B cell (primary cell): ENCODE measurements around the gene ZMYND8. TPM values are rescaled to one million over a fixed set of nuclear protein-coding genes. Genes with fewer than 3 reads are reported as not detected.

Experiments used
- ATAC-seq: fragments of 200-7000 bp; cut with Tn5 transposase; one replicate; pipeline ENCODE4 v1.10.0; 2021; ENCODE audit warnings: low read depth, mild to moderate bottlenecking, moderate number of reproducible peaks, moderate library complexity
- CTCF ChIA-PET: fragments of 350-600 bp; sonication (Branson Sonifier 250); formaldehyde crosslinking; loops from one replicate; lab custom pipeline; 2021; ENCODE audit warnings: antibody characterized with exemption, inconsistent platforms; lab: Charles Lee
- POLR2A ChIA-PET: fragments of 350-600 bp; sonication (Branson Sonifier 250); formaldehyde crosslinking; loops from one replicate; lab custom pipeline; 2021; ENCODE audit warnings: antibody characterized with exemption; lab: Charles Lee
- DNase-seq: peaks from one replicate; pipeline ENCODE4 v3.0.0; 2013
- H2AFZ ChIP-seq: 2 replicates; pipeline ENCODE4 v1.6.1; 2012; ENCODE audit warnings: mild to moderate bottlenecking, low read depth, low read length; ENCODE audit not compliant: insufficient read depth, poor library complexity, severe bottlenecking
- H3K27ac ChIP-seq, 2 donors: 1 replicate in 1 of 2; 2 replicates in 1 of 2; pipeline ENCODE4 v1.5.1; 2012 to 2013; ENCODE audit warnings: low read length in 2 of 2, mild to moderate bottlenecking in 2 of 2, moderate library complexity in 1 of 2
- H3K27me3 ChIP-seq, 4 experiments: fragments of 200-600 bp in 1 of 4; sonication (generic) in 1 of 4; replicated peaks in 1 of 4; 1 replicate in 2 of 4; 2 replicates in 2 of 4; pipeline versions ENCODE4 v1.6.1 to v1.7.0; 2013 to 2016; ENCODE audit warnings: low read length in 3 of 4, mild to moderate bottlenecking in 2 of 4, mixed read lengths in 1 of 4, moderate library complexity in 1 of 4; ENCODE audit not compliant: insufficient read depth in 4 of 4, control insufficient read depth in 3 of 4; ENCODE audit errors: control extremely low read depth in 1 of 4
- H3K36me3 ChIP-seq, 2 experiments: replicated peaks in 1 of 2; 1 replicate in 1 of 2; 2 replicates in 1 of 2; pipeline versions ENCODE4 v1.6.1 to v1.7.1; 2013; ENCODE audit warnings: low read length in 1 of 2; ENCODE audit not compliant: insufficient read depth in 2 of 2, control insufficient read depth in 1 of 2; ENCODE audit errors: control extremely low read depth in 1 of 2, extremely low read depth in 1 of 2
- H3K4me1 ChIP-seq, 2 donors: fragments of 200-600 bp in 1 of 2; sonication (generic) in 1 of 2; 1 replicate in 1 of 2; 2 replicates in 1 of 2; pipeline versions ENCODE4 v1.5.1 to v1.6.1; 2013 to 2017; ENCODE audit warnings: low read length in 2 of 2; ENCODE audit not compliant: control insufficient read depth in 2 of 2, insufficient read depth in 2 of 2
- H3K4me2 ChIP-seq: replicated peaks from 2 replicates; pipeline ENCODE3; 2012; ENCODE audit warnings: mild to moderate bottlenecking, low read depth, low read length; ENCODE audit not compliant: poor library complexity, severe bottlenecking
- H3K4me3 ChIP-seq, 5 experiments: fragments of 200-600 bp in 1 of 5; sonication (generic) in 1 of 5; 1 replicate in 3 of 5; 2 replicates in 2 of 5; pipeline versions ENCODE4 v1.5.1 to v1.7.0; 2011 to 2016; ENCODE audit warnings: low read length in 4 of 5, mild to moderate bottlenecking in 4 of 5, low read depth in 2 of 5, control low read depth in 1 of 5, moderate library complexity in 1 of 5; ENCODE audit not compliant: insufficient read depth in 1 of 5; ENCODE audit errors: control extremely low read depth in 1 of 5, extremely low read depth in 1 of 5
- H3K79me2 ChIP-seq: fragments of 200-600 bp; sonication (generic); one replicate; pipeline ENCODE4 v1.6.0; 2016; ENCODE audit warnings: low read length; ENCODE audit not compliant: control insufficient read depth, insufficient read depth
- H3K9ac ChIP-seq: fragments of 200-600 bp; sonication (generic); 2 replicates; pipeline ENCODE4 v1.6.1; 2017; ENCODE audit warnings: mild to moderate bottlenecking, low read length, moderate library complexity
- H3K9me3 ChIP-seq, 3 donors: one replicate each; pipeline versions ENCODE4 v1.6.1 to v1.7.1; 2013; ENCODE audit warnings: low read length in 2 of 3; ENCODE audit not compliant: control insufficient read depth in 2 of 3, insufficient read depth in 1 of 3; ENCODE audit errors: control extremely low read depth in 1 of 3
- H4K20me1 ChIP-seq: 2 replicates; pipeline ENCODE4 v1.6.0; 2012; ENCODE audit warnings: mild to moderate bottlenecking, low read length; ENCODE audit not compliant: insufficient read depth, control insufficient read depth, poor library complexity, severe bottlenecking
- H3K27ac Mint-ChIP-seq: one replicate; pipeline ENCODE4 v1.8.0; 2021; ENCODE audit warnings: mixed read lengths
- H3K27me3 Mint-ChIP-seq: one replicate; pipeline ENCODE4 v1.8.0; 2021; ENCODE audit warnings: mixed read lengths
- H3K4me1 Mint-ChIP-seq: one replicate; pipeline ENCODE4 v1.8.0; 2021; ENCODE audit warnings: mixed read lengths
- H3K4me3 Mint-ChIP-seq: one replicate; pipeline ENCODE4 v1.8.0; 2021; ENCODE audit warnings: mixed read lengths
- H3K9me3 Mint-ChIP-seq: one replicate; pipeline ENCODE4 v1.8.0; 2022; ENCODE audit warnings: mixed read lengths; ENCODE audit not compliant: insufficient read depth
- EZH2 ChIP-seq: IDR thresholded peaks from 2 replicates; pipeline ENCODE4 v1.6.1; 2012; ENCODE audit warnings: borderline replicate concordance, low read depth, mild to moderate bottlenecking, moderate library complexity, low read length; ENCODE audit not compliant: insufficient read depth, poor library complexity, severe bottlenecking
- WGBS: methylation state at CpG from one replicate; pipeline ENCODE4 v1.1.5; 2013; ENCODE audit warnings: missing lambda C conversion rate; ENCODE audit not compliant: insufficient coverage; 5-methylcytosine and 5-hydroxymethylcytosine counted together
- intact Hi-C: fragments of 100-400 bp; cut with micrococcal nuclease; formaldehyde crosslinking; loops from one replicate; pipeline ENCODE4 v1.10.0; 2022
- polyA plus RNA-seq: library from polyadenylated mRNA; depleted of rRNA; stranded (reverse); fragments of >200 nt; gene quantifications from 2 replicates; pipeline ENCODE4 v1.2.3, GENCODE V29; 2012
- total RNA-seq, 2 donors: library from RNA; stranded (reverse); fragments of 120-200 nt in 1 of 2; gene quantifications; 1 replicate in 1 of 2; 2 replicates in 1 of 2; pipeline versions ENCODE4 v1.2.3 to v1.2.4, GENCODE V29; 2013 to 2022
- TF ChIP-seq, protein P1 (sequence below): fragments of 200-600 bp; IDR thresholded peaks from one replicate; pipeline ENCODE4 v1.8.0; 2022; ENCODE audit warnings: antibody characterized with exemption, mild to moderate bottlenecking

The ZMYND8 gene
- total and polyA plus RNA-seq, 2 donors (not counting 1 experiment from before 2014, with no cell fraction given) = 20.3 to 67.2 TPM

GRCh38 chr20:47391276-47392010 is 34.9 kb upstream of the ZMYND8 start:
- CTCF ChIA-PET = interaction anchor here (0.9 to 1.8 kb wide), 7 partner anchors 19 to 229 kb away, joined by 3 to 15 read pairs (median 6); no protein-coding TSS in a partner anchor
- Histone ChIP-seq H4K20me1 (no peaks in the 10 kb centered on the region), H3K79me2 (peaks cover 14% of the 10 kb centered on the region), H3K9ac (no peak overlapping the region), H2AFZ (peak overlapping the region; percentile 47), H3K4me2 (peak overlapping the region; percentile 29), H3K27me3 (no peaks in the 10 kb centered on the region), H3K9me3 (peaks cover 0 to 33% (median 7%) of the 10 kb centered on the region in 3 donors), H3K4me3 (no peak overlapping the region), H3K27ac (peak overlapping the region; percentile 46 to 52), H3K4me1 (peaks cover 28 to 37% of the 10 kb centered on the region in 2 donors), H3K36me3 (no peaks in the 10 kb centered on the region)
- no peak for ATAC-seq
- 97% methylated on average over 4 of the region's 6 CpGs for WGBS
- TF ChIP-seq, protein P1, sequence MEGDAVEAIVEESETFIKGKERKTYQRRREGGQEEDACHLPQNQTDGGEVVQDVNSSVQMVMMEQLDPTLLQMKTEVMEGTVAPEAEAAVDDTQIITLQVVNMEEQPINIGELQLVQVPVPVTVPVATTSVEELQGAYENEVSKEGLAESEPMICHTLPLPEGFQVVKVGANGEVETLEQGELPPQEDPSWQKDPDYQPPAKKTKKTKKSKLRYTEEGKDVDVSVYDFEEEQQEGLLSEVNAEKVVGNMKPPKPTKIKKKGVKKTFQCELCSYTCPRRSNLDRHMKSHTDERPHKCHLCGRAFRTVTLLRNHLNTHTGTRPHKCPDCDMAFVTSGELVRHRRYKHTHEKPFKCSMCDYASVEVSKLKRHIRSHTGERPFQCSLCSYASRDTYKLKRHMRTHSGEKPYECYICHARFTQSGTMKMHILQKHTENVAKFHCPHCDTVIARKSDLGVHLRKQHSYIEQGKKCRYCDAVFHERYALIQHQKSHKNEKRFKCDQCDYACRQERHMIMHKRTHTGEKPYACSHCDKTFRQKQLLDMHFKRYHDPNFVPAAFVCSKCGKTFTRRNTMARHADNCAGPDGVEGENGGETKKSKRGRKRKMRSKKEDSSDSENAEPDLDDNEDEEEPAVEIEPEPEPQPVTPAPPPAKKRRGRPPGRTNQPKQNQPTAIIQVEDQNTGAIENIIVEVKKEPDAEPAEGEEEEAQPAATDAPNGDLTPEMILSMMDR = no peak
- TF ChIP-seq EZH2 = no peak
- DNase-seq = no peak
- Mint-ChIP-seq H3K4me1 (peaks cover 39% of the 10 kb centered on the region), H3K27me3 (no peaks in the 10 kb centered on the region), H3K9me3 (peaks cover 12% of the 10 kb centered on the region), H3K4me3 (peak overlapping the region; percentile 57), H3K27ac (peak overlapping the region; percentile 83)
- intact Hi-C loops = loop anchor here (1.0 to 5.0 kb wide), 3 partner anchors 21 to 95 kb away; no protein-coding TSS in a partner anchor
- POLR2A ChIA-PET = interaction anchor here (0.5 to 2.4 kb wide), 8 partner anchors 10 to 1273 kb away, joined by 3 to 16 read pairs (median 4); partner anchors contain the start of gene NCOA3
